ENCODE results near the gene IFI27L2. TPM values are rescaled to one million over a fixed set of nuclear protein-coding genes. Genes with fewer than 3 reads are reported as not detected.

The IFI27L2 gene
- total RNA-seq, 1 experiment from 2014 or later, result 4.7 TPM

DNA sequence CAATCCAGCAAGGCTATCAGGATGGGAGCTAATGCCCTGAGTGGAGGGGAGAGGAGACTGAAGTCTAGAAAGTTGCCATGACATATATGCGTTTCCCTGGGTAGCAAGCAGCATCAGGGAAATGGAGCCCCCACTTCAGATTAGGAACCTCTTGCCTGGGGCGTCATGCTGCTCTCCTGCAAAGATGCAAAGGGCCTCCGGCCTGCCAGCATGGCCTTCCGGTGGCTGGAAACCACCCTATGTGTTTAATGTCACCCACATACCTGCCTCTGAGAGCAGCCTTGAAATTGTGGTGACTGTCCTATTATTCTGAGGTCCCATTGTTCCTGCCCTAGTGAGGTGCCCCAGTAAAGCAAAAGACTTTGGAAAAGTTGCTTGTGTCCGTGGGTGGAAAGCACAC is 10.0 kb upstream of the IFI27L2 start:
- Mint-ChIP-seq H3K27ac (ENCODE audit: unreplicated experiment) (no peak overlapping the region), H3K4me3 (ENCODE audit: unreplicated experiment) (no peak overlapping the region), H3K9me3 (ENCODE audit: unreplicated experiment) (peaks cover 13% of the 10 kb centered on the region), H3K36me3 (ENCODE audit: insufficient read depth, unreplicated experiment) (no peaks in the 10 kb centered on the region), H3K27me3 (ENCODE audit: insufficient read depth, unreplicated experiment) (peaks cover 6% of the 10 kb centered on the region), H3K4me1 (ENCODE audit: low read depth, unreplicated experiment) (no peaks in the 10 kb centered on the region)
- Histone ChIP-seq H3K4me1 (no peaks in the 10 kb centered on the region), H3K27me3 (replicated peaks; ENCODE audit: control insufficient read depth, insufficient read depth, low read length) (no peaks in the 10 kb centered on the region), H3K4me3 (ENCODE audit: low read depth, low read length) (no peak overlapping the region), H3K36me3 (ENCODE audit: control insufficient read depth, insufficient read depth, low read length) (no peaks in the 10 kb centered on the region), H3K9me3 (no peaks in the 10 kb centered on the region)
- CTCF ChIA-PET, result interaction anchor here (0.7 to 1.5 kb wide), 2 partner anchors 17 to 103 kb away, joined by 5 to 6 read pairs; no protein-coding TSS in a partner anchor
- BruUV-seq (replicated peaks), result no TSS peak
- intact Hi-C loops (cut with micrococcal nuclease; ENCODE audit: unreplicated experiment), result loop anchor here (10.0 kb wide), 2 partner anchors 285 to 345 kb away; no protein-coding TSS in a partner anchor
- POLR2A ChIA-PET, result no interaction called here
- DNase-seq, result no peak
- TF ChIP-seq, protein P1, sequence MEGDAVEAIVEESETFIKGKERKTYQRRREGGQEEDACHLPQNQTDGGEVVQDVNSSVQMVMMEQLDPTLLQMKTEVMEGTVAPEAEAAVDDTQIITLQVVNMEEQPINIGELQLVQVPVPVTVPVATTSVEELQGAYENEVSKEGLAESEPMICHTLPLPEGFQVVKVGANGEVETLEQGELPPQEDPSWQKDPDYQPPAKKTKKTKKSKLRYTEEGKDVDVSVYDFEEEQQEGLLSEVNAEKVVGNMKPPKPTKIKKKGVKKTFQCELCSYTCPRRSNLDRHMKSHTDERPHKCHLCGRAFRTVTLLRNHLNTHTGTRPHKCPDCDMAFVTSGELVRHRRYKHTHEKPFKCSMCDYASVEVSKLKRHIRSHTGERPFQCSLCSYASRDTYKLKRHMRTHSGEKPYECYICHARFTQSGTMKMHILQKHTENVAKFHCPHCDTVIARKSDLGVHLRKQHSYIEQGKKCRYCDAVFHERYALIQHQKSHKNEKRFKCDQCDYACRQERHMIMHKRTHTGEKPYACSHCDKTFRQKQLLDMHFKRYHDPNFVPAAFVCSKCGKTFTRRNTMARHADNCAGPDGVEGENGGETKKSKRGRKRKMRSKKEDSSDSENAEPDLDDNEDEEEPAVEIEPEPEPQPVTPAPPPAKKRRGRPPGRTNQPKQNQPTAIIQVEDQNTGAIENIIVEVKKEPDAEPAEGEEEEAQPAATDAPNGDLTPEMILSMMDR (IDR thresholded peaks at IDR 0.05; ENCODE audit: insufficient read depth in 1 of 2, low read depth in 1 of 2, low read length in 1 of 2, severe bottlenecking in 1 of 2, unreplicated experiment in 1 of 2), result no peak

DNA sequence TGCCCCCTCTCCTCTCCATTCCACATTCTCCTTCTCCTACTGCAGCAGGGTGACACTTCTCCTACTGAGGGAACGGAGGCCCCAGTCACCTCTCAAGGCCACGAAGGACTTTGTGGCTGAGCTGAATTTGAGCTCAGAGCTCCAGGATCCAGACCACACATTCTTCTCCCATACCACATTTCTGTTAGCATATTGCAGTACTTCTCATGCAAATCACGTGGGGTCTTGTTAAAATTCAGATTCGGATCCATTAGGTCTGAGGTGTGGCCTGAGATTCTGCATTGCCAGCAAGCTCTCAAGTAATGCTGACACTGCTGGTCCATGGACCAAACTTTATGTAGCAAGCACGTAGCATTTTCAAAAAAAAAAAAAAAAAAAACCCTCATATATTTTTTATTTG is 9.6 kb upstream of the IFI27L2 start:
- TF ChIP-seq, protein P1 (IDR thresholded peaks at IDR 0.05; ENCODE audit: insufficient read depth in 1 of 2, low read depth in 1 of 2, low read length in 1 of 2, severe bottlenecking in 1 of 2, unreplicated experiment in 1 of 2), result no peak
- Mint-ChIP-seq H3K4me1 (ENCODE audit: low read depth, unreplicated experiment) (no peaks in the 10 kb centered on the region), H3K4me3 (ENCODE audit: unreplicated experiment) (no peak overlapping the region), H3K36me3 (ENCODE audit: insufficient read depth, unreplicated experiment) (no peaks in the 10 kb centered on the region), H3K27me3 (ENCODE audit: insufficient read depth, unreplicated experiment) (peaks cover 6% of the 10 kb centered on the region), H3K9me3 (ENCODE audit: unreplicated experiment) (peaks cover 13% of the 10 kb centered on the region), H3K27ac (ENCODE audit: unreplicated experiment) (no peak overlapping the region)
- Histone ChIP-seq H3K36me3 (ENCODE audit: control insufficient read depth, insufficient read depth, low read length) (no peaks in the 10 kb centered on the region), H3K4me3 (ENCODE audit: low read depth, low read length) (no peak overlapping the region), H3K4me1 (no peaks in the 10 kb centered on the region), H3K9me3 (no peaks in the 10 kb centered on the region), H3K27me3 (replicated peaks; ENCODE audit: control insufficient read depth, insufficient read depth, low read length) (no peaks in the 10 kb centered on the region)
- no TSS peak for BruUV-seq (replicated peaks)
- DNase-seq, result no peak
- POLR2A ChIA-PET, result no interaction called here
- CTCF ChIA-PET, result interaction anchor here (0.7 to 1.5 kb wide), 2 partner anchors 17 to 103 kb away, joined by 5 to 6 read pairs; no protein-coding TSS in a partner anchor
- intact Hi-C loops (cut with micrococcal nuclease; ENCODE audit: unreplicated experiment), result loop anchor here (10.0 kb wide), 2 partner anchors 286 to 346 kb away; no protein-coding TSS in a partner anchor

DNA sequence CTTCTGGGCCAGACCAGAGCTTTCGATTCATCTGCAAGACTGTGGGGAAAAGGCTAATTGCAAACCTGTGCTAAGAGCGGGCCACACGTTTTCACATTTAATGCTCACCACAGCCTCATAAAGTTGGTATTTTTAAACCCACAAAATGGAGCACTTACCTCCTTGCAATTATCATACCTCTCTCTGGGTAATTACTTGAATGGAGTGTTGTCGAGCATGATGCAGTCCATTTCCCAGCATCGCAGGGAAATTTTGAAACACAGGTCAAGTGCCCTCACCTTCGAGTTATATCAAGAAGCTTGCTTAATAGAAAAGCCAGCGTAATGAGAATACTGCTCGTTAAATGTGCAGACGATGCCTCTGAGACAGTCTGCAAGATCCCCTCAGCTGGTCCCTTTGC is 8.8 kb upstream of the IFI27L2 start:
- Mint-ChIP-seq H3K4me3 (ENCODE audit: unreplicated experiment) (no peak overlapping the region), H3K9me3 (ENCODE audit: unreplicated experiment) (peaks cover 13% of the 10 kb centered on the region), H3K36me3 (ENCODE audit: insufficient read depth, unreplicated experiment) (no peaks in the 10 kb centered on the region), H3K27me3 (ENCODE audit: insufficient read depth, unreplicated experiment) (peaks cover 6% of the 10 kb centered on the region), H3K27ac (ENCODE audit: unreplicated experiment) (no peak overlapping the region), H3K4me1 (ENCODE audit: low read depth, unreplicated experiment) (no peaks in the 10 kb centered on the region)
- Histone ChIP-seq H3K36me3 (ENCODE audit: control insufficient read depth, insufficient read depth, low read length) (no peaks in the 10 kb centered on the region), H3K27me3 (replicated peaks; ENCODE audit: control insufficient read depth, insufficient read depth, low read length) (no peaks in the 10 kb centered on the region), H3K9me3 (no peaks in the 10 kb centered on the region), H3K4me1 (no peaks in the 10 kb centered on the region), H3K4me3 (ENCODE audit: low read depth, low read length) (no peak overlapping the region)
- CTCF ChIA-PET, result interaction anchor here (0.6 to 1.5 kb wide), 2 partner anchors 39 to 102 kb away, joined by 4 to 5 read pairs; no protein-coding TSS in a partner anchor
- TF ChIP-seq, protein P1 (IDR thresholded peaks at IDR 0.05; ENCODE audit: insufficient read depth in 1 of 2, low read depth in 1 of 2, low read length in 1 of 2, severe bottlenecking in 1 of 2, unreplicated experiment in 1 of 2), result no peak
- no peak for DNase-seq
- intact Hi-C loops (cut with micrococcal nuclease; ENCODE audit: unreplicated experiment), result loop anchor here (10.0 kb wide), 2 partner anchors 287 to 347 kb away; no protein-coding TSS in a partner anchor
- POLR2A ChIA-PET, result no interaction called here
- no TSS peak for BruUV-seq (replicated peaks)
